ENCODE measurements around the gene SMARCD1.

DNA sequence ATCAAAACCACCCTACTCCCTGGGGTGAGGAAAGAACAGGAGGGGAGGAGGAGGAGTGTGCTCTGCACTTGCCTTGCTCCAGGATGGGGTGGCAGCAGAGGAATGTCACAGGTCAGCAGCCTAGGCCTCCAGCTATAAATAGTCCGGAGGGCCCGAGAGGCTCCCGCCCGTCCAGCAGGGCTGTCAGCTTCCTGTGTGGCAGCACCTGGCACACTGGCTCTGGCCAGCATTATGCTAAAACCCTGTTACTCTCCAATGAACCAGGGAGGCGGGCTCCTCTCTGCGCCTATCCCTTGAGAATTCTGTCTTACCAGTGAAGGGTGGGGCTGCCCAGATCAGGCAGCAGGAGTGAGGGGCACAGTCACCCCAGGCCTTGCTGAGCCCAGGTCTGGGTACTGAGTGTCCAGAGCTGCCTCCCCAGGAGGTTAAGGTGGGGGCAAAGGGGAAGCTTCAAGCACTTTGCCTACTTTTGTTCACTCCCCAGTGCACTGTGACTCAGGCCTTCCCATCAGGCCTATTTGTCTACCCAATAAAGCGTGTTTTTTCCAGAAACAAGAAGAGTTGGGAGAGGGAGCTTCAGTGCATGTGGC is 25.7 kb downstream of the SMARCD1 start:
- no peak for TF ChIP-seq POLR2A (IDR thresholded peaks at IDR 0.05; ENCODE audit: low read depth, low read length)
- TF ChIP-seq POLR2AphosphoS5 (IDR thresholded peaks at IDR 0.05; ENCODE audit: low read depth, low read length) = no peak
